ENCODE measurements around the gene CHCHD4. TPM values are rescaled to one million over a fixed set of nuclear protein-coding genes. Genes with fewer than 3 reads are reported as not detected.

The CHCHD4 gene
- total and polyA plus RNA-seq, 2 of the 8 experiments (the other 6 are each of a cell fraction or from before 2014, with no cell fraction given) = 15.0 to 22.3 TPM

DNA sequence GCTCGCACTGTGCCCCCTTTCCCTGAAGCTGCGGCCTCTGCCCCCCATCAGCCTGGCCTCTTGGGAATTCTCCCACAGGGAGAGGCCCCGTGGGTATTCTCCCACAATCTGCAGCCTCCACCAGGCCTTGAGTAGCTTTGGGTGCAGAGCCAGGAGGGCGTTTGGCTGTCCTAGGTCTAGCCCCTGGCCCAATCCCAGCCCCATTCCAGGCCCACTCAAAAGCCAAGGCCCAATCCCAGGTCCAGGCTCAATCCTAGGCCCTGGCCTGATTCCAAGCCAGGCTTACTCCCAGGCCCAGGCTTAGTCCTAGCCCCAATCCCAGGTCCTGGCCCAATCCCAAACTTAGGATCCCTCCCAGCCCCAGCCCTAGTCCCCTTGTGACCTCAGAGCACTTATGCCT is 59.8 kb downstream of the CHCHD4 start (continued):
- TF ChIP-seq RAD21 (IDR thresholded peaks at IDR 0.05 in 1 of 2, conservative IDR thresholded peaks at IDR 0.05 in 1 of 2; ENCODE audit: low read depth in 2 of 2, low read length in 2 of 2) (no peak), SUZ12 (IDR thresholded peaks at IDR 0.05; ENCODE audit: low read length) (no peak)

Measured in H1 (cell line).